A549 (cell line): ENCODE data around the gene PTPN1.

Source experiments
- CEBPB ChIP-seq, 2 experiments: fragments of >200 bp in 1 of 2; sonication (Bioruptor Twin) in 1 of 2; formaldehyde crosslinking in 1 of 2; IDR thresholded peaks; 2 replicates each; pipeline ENCODE4 v1.6.1; 2012 to 2016
- CTCF ChIP-seq: fragments of >200 bp; sonication (Bioruptor Twin); formaldehyde crosslinking; IDR thresholded peaks from 3 replicates; pipeline ENCODE4 v1.5.1; 2016
- HEYL ChIP-seq: fragments of 250-450 bp; sonication (Bioruptor Pico); IDR thresholded peaks from 2 replicates; pipeline ENCODE4 v1.8.0; 2021; ENCODE audit warnings: mild to moderate bottlenecking, moderate library complexity
- JUN ChIP-seq, 2 experiments: fragments of >200 bp; sonication (Bioruptor Twin); formaldehyde crosslinking; IDR thresholded peaks; 2 replicates in 1 of 2; 3 replicates in 1 of 2; pipeline ENCODE4 v1.6.1; 2016 to 2017
- RAD21 ChIP-seq, 2 experiments: fragments of >200 bp in 1 of 2; sonication (Bioruptor Twin) in 1 of 2; formaldehyde crosslinking in 1 of 2; IDR thresholded peaks in 1 of 2; conservative IDR thresholded peaks in 1 of 2; 2 replicates in 1 of 2; 3 replicates in 1 of 2; pipeline ENCODE4 v1.6.1; 2012 to 2018; ENCODE audit warnings: inconsistent platforms in 1 of 2
- RCOR1 ChIP-seq: fragments of 150-350 bp; IDR thresholded peaks from 2 replicates; pipeline ENCODE4 v1.6.1; 2014; ENCODE audit warnings: antibody characterized with exemption, low read length, low read depth
- REST ChIP-seq: fragments of 200-600 bp; sonication (generic); IDR thresholded peaks from 2 replicates; pipeline ENCODE4 v1.6.1; 2016; ENCODE audit warnings: antibody characterized with exemption, mild to moderate bottlenecking, moderate library complexity
- RFX5 ChIP-seq: fragments of 450-650 bp; IDR thresholded peaks from 2 replicates; pipeline ENCODE4 v1.7.1; 2014; ENCODE audit warnings: antibody characterized with exemption, mild to moderate bottlenecking, moderate library complexity
- RNF2 ChIP-seq: fragments of 200-600 bp; sonication (generic); IDR thresholded peaks from 2 replicates; pipeline ENCODE4 v1.6.1; 2016; ENCODE audit warnings: low read depth, mild to moderate bottlenecking, antibody characterized with exemption, moderate library complexity, borderline replicate concordance
- SMC3 ChIP-seq: fragments of >200 bp; sonication (Bioruptor Twin); formaldehyde crosslinking; IDR thresholded peaks from 3 replicates; pipeline ENCODE4 v1.6.1; 2018; ENCODE audit warnings: inconsistent platforms
- SREBF2 ChIP-seq: fragments of 450-650 bp; IDR thresholded peaks from 2 replicates; pipeline ENCODE4 v1.6.1; 2014; ENCODE audit warnings: mild to moderate bottlenecking, moderate library complexity
- TF ChIP-seq, protein P1 (sequence below): IDR thresholded peaks from 2 replicates; pipeline ENCODE4 v1.6.1; 2012

GRCh38 chr20:50608750-50609104 is 98.5 kb downstream of the PTPN1 start:
- no peak for TF ChIP-seq CTCF
- TF ChIP-seq JUN (IDR thresholded peaks at IDR 0.05) = no peak
- no peak for TF ChIP-seq SMC3
- no peak for TF ChIP-seq RNF2
- no peak for TF ChIP-seq CEBPB (IDR thresholded peaks at IDR 0.05)
- no peak for TF ChIP-seq RAD21 (conservative IDR thresholded peaks at IDR 0.05 in 1 of 2, IDR thresholded peaks at IDR 0.05 in 1 of 2)
- no peak for TF ChIP-seq SREBF2
- no peak for TF ChIP-seq RFX5
- TF ChIP-seq REST = no peak
- TF ChIP-seq, protein P1, sequence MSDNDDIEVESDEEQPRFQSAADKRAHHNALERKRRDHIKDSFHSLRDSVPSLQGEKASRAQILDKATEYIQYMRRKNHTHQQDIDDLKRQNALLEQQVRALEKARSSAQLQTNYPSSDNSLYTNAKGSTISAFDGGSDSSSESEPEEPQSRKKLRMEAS = no peak
- TF ChIP-seq HEYL (CRISPR knock-in tag) = no peak
- TF ChIP-seq RCOR1 = no peak
